Tibial nerve (tissue), 4 donors: ENCODE measurements around the gene CSNK1G3.

Experiments used
- CTCF ChIP-seq, 5 experiments: fragments of 200-600 bp in 3 of 5; fragments of 450-650 bp in 2 of 5; sonication (generic) in 3 of 5; IDR thresholded peaks; one replicate each; pipeline ENCODE4 v1.5.1; 2016 to 2019; ENCODE audit warnings: antibody characterized with exemption in 5 of 5, mild to moderate bottlenecking in 3 of 5, moderate library complexity in 2 of 5
- EP300 ChIP-seq, 2 donors: sonication (generic); formaldehyde crosslinking; IDR thresholded peaks; one replicate each; pipeline ENCODE4 v1.6.1; 2017; ENCODE audit warnings: antibody characterized with exemption in 2 of 2, mild to moderate bottlenecking in 1 of 2

DNA sequence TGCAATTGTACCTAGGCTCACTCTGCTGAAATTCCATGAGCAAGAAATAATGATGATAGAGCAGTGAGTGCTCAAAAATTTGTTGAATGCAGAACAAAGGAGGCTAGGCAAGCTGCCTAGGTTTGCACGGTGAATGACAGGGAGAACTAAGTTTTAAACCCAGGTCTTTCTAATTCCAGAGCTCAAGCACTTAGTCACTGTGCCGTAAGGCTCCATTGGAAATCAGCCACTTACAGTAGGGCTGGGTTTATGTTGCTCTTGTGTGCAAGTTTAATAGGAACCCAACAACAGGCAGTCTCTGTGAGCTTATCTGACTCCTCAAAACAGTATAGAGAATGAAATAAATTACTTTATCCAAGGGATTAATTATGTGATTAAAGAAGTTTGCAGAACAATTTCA is 147.0 kb downstream of the CSNK1G3 start:
- TF ChIP-seq EP300 (IDR thresholded peaks at IDR 0.05) (no peak), CTCF (IDR thresholded peaks at IDR 0.05) (no peak)
